Testis (tissue), 3 donors: ENCODE data around the gene LAIR1. TPM values are rescaled to one million over a fixed set of nuclear protein-coding genes. Genes with fewer than 3 reads are reported as not detected.

ENCODE experiments used
- DNase-seq: peaks from one replicate; pipeline ENCODE4 v3.0.0-alpha.2; 2019
- H3K27ac ChIP-seq, 2 donors: fragments of 200-600 bp; sonication (generic); one replicate each; pipeline ENCODE4 v1.5.1; 2019
- H3K27me3 ChIP-seq: fragments of 200-600 bp; sonication (generic); one replicate; pipeline ENCODE4 v1.5.1; 2019
- H3K36me3 ChIP-seq: fragments of 200-600 bp; sonication (generic); one replicate; pipeline ENCODE4 v1.5.1; 2017; ENCODE audit warnings: low read depth; ENCODE audit errors: missing control alignments
- H3K4me1 ChIP-seq: fragments of 200-600 bp; sonication (generic); one replicate; pipeline ENCODE4 v1.5.1; 2019
- H3K4me3 ChIP-seq, 2 donors: fragments of 200-600 bp; sonication (generic); one replicate each; pipeline ENCODE4 v1.5.1; 2017 to 2019
- H3K9me3 ChIP-seq: fragments of 200-600 bp; sonication (generic); one replicate; pipeline ENCODE4 v1.5.1; 2017
- CTCF ChIP-seq, 3 experiments: fragments of 450-650 bp in 2 of 3; fragments of 200-600 bp in 1 of 3; sonication (generic) in 1 of 3; IDR thresholded peaks; one replicate each; pipeline ENCODE4 v1.5.1; 2016 to 2019; ENCODE audit warnings: antibody characterized with exemption in 3 of 3, mild to moderate bottlenecking in 2 of 3, moderate library complexity in 1 of 3
- POLR2A ChIP-seq: fragments of 450-650 bp; IDR thresholded peaks from one replicate; pipeline ENCODE4 v1.6.1; 2017; ENCODE audit warnings: antibody characterized with exemption, mild to moderate bottlenecking, moderate library complexity
- WGBS, 2 donors: methylation state at CpG; one replicate each; pipeline ENCODE4 v1.1.5; 2018; 5-methylcytosine and 5-hydroxymethylcytosine counted together
- intact Hi-C: fragments of 100-400 bp; cut with DNase I; formaldehyde crosslinking; loops from one replicate; pipeline ENCODE4 v1.15.1; 2023; ENCODE audit warnings: low total_unique reads
- polyA plus RNA-seq: library from polyadenylated mRNA; stranded (reverse); fragments of 350-450 nt; fragmentation: Illumina TruSeq; extraction: RNeasy Lipid Tissue Mini Kit (QIAGEN cat#74804); gene quantifications from one replicate; pipeline ENCODE4 v1.2.3, GENCODE V29; 2014; ENCODE audit warnings: low read depth, low replicate concordance; ENCODE audit not compliant: insufficient read depth
- total RNA-seq, 2 donors: library from RNA; depleted of rRNA; stranded (reverse); fragments of >200 nt; gene quantifications; one replicate each; pipeline ENCODE4 v1.2.3, GENCODE V29; 2016

The LAIR1 gene
- total and polyA plus RNA-seq, 3 donors from 2014 or later = 6.4 to 13.4 (median 7.1) TPM

GRCh38 chr19:54341295-54341694 lies 23.4 kb downstream of the LAIR1 start:
- no peak overlapping the region for H3K27ac ChIP-seq
- no peak for TF ChIP-seq CTCF (IDR thresholded peaks at IDR 0.05)
- no peak for TF ChIP-seq POLR2A
- no peaks in the 10 kb centered on the region for H3K4me1 ChIP-seq
- intact Hi-C loops = no loop called here
- DNase-seq = no peak
- 55 to 74% methylated on average over 7 to 8 of the region's 8 CpGs for WGBS, 2 donors
- H3K36me3 ChIP-seq = no peaks in the 10 kb centered on the region
- H3K9me3 ChIP-seq = no peaks in the 10 kb centered on the region
- no peaks in the 10 kb centered on the region for H3K27me3 ChIP-seq
- H3K4me3 ChIP-seq = no peak overlapping the region

GRCh38 chr19:54339646-54340358 lies 24.9 kb downstream of the LAIR1 start:
- H3K36me3 ChIP-seq = no peaks in the 10 kb centered on the region
- no peaks in the 10 kb centered on the region for H3K27me3 ChIP-seq
- no peak overlapping the region for H3K27ac ChIP-seq
- H3K4me3 ChIP-seq = no peak overlapping the region
- intact Hi-C loops = no loop called here
- WGBS, 2 donors = 63 to 69% methylated on average over 9 of the region's 9 CpGs
- TF ChIP-seq CTCF (IDR thresholded peaks at IDR 0.05) = no peak
- no peak for TF ChIP-seq POLR2A
- no peaks in the 10 kb centered on the region for H3K9me3 ChIP-seq
- no peaks in the 10 kb centered on the region for H3K4me1 ChIP-seq
- DNase-seq = no peak

DNA sequence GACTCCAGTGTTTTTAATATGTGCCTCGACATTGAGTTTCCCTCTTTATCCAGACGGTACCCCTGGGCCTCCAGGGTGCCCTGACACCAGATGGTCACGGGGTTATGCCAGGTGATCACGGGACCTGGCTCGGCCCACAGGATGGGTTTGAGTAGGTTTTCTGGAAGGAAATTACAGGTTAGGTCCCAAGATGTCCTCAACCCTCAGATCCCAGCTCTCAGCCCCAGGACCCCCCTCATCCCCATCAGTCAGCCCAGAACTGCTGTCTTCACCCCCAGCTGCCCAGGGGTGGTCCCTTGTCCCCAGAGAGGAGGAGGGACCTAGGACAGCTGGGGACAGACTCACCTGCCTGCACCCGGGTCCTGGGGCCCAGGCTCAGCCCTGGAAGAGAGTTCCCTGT lies 26.2 kb downstream of the LAIR1 start:
- 86 to 89% methylated on average over 6 of the region's 6 CpGs for WGBS, 2 donors
- Histone ChIP-seq H3K27ac (no peak overlapping the region), H3K36me3 (no peaks in the 10 kb centered on the region), H3K4me1 (no peaks in the 10 kb centered on the region), H3K27me3 (no peaks in the 10 kb centered on the region), H3K9me3 (no peaks in the 10 kb centered on the region), H3K4me3 (no peak overlapping the region)
- DNase-seq = no peak
- intact Hi-C loops = no loop called here
- TF ChIP-seq CTCF (IDR thresholded peaks at IDR 0.05) (no peak), POLR2A (no peak)

GRCh38 chr19:54337858-54338230 lies 26.9 kb downstream of the LAIR1 start:
- DNase-seq = no peak
- H3K27ac ChIP-seq = no peak overlapping the region
- H3K36me3 ChIP-seq = no peaks in the 10 kb centered on the region
- H3K9me3 ChIP-seq = no peaks in the 10 kb centered on the region
- H3K4me3 ChIP-seq = no peak overlapping the region
- WGBS, 2 donors = 67 to 81% methylated on average over 3 to 9 of the region's 9 CpGs
- intact Hi-C loops = no loop called here
- TF ChIP-seq POLR2A = no peak
- no peak for TF ChIP-seq CTCF (IDR thresholded peaks at IDR 0.05)
- H3K4me1 ChIP-seq = no peaks in the 10 kb centered on the region
- H3K27me3 ChIP-seq = no peaks in the 10 kb centered on the region
